ENCODE results near the gene UMPS.
A peak's percentile ranks its signal among the peaks of the same experiment; 100 is the strongest.
"Not testable (repeated sequence)": the region's sequence is repeated elsewhere in the genome, so short reads cannot be mapped to it uniquely, and the experiment has no call there.

The UMPS gene

DNA sequence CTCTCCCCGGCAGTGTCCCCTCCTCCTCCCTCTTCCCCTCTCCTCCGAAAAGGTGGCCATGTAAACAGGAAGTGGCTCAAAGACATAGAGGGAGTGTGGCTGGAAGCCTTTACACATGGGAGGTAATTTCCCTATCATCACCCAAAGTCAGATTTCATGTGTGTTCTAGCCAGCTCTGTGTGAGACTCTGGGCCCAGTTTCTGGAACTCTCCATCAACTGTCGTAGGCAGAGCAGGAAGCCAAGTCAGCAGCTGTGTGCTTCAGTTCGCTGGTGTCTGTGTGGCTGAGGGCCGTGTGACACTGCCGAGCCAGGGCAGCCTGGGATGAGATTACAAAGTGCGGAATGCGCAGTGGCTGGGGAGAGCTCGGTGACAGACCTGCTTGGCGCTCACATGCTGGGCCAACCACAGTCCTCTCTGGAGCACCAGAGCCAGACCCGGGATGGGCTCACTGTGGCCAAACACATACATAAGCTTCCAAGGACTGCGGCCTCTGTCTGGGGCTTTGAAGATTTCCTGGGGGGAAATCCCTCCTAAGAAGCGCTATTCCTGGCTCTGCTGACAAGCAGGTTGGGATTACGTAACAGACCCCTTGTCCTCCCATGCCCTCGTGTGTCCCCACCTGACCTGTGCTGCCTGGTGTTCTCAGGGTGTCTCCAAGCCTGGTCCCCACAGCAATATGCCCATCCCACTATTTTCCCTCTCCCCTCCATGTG is 50.7 kb downstream of the UMPS start:
- Histone ChIP-seq H3K9ac (ENCODE audit: low read length) (peak overlapping the region; percentile 27), H3K4me1 (ENCODE audit: control insufficient read depth, insufficient read depth, low read length) (peaks cover 49% of the 10 kb centered on the region), H3K36me3 (ENCODE audit: control insufficient read depth, insufficient read depth, low read length) (peaks cover 72% of the 10 kb centered on the region), H3K27ac (ENCODE audit: low read depth, low read length) (no peak overlapping the region; the same call in 1 of the 2 replicates), H3K9me3 (ENCODE audit: control insufficient read depth, insufficient read depth, low read depth, low read length) (no peaks in the 10 kb centered on the region), H3K27me3 (ENCODE audit: control insufficient read depth, insufficient read depth, low read length) (no peaks in the 10 kb centered on the region), H3K4me3 (ENCODE audit: low read depth, low read length) (no peak overlapping the region)

DNA sequence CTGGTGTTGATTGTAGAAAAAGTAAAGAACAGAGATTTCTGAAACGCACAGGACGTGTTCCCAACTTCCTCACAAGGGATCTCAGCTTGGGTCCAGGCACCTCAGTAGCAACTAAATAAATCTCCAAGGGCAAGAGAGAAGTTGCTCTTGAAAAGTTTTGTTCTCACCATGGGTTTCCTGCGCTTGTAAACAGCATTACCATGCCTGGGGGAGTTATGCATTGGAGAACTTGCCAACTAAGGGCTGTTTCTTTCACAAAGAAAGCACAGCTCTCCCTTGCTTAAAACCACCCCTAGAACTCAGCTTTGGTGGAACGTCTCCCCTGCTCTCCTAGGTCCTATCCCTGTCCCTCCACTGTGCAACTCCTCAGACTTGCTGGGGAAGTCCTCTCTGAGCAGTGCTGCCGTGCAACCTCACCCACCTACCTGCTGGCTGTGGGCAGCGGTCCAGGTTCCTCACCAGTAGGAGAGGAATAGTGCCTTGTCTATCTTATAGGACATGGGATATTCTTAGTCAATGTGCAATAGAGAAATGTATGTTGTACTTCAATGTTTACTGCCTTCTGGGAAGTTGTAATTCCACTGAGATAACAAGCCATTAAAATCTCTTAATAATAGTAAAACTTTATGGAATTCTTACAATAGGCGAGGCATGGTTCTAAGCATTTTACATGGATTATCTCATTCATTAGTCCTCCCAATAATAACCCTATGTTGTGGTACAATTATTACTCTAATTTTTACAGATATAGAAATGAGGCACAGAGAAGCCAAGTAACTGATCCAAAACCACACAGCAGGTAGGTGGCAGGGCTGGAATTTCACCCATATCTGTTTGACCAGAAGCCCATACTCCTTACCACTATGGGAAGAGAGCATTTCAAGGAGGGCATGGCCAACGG is 51.5 kb downstream of the UMPS start:
- no peak overlapping the region; the same call in 1 of the 2 replicates for H3K27ac ChIP-seq (ENCODE audit: low read depth, low read length)

DNA sequence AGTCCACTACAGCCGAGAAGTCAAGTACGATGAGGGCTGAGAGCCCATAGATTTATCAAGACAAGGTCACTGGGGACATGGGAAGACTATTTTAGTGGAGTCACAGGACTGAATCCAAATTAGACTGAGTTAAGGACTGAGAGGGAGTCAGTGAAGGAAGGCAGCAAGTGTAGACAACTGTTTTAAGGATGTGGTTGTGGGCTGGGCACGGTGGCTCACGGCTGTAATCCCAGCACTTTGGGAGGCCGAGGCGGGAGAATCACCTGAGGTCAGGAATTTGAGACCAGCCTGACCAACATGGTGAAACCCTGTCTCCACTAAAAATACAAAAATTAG is 52.1 kb downstream of the UMPS start:
- peaks cover 67% of the 10 kb centered on the region for H3K36me3 ChIP-seq (ENCODE audit: control insufficient read depth, insufficient read depth, low read length)
- H3K27me3 ChIP-seq (ENCODE audit: control insufficient read depth, insufficient read depth, low read length); H3K27ac ChIP-seq (ENCODE audit: low read depth, low read length); H3K4me3 ChIP-seq (ENCODE audit: low read depth, low read length); H3K9me3 ChIP-seq (ENCODE audit: control insufficient read depth, insufficient read depth, low read depth, low read length); H3K9ac ChIP-seq (ENCODE audit: low read length): not testable (repeated sequence)
- H3K4me1 ChIP-seq (ENCODE audit: control insufficient read depth, insufficient read depth, low read length), result peaks cover 37% of the 10 kb centered on the region

More for the DNA sequence above, 51.5 kb downstream of the UMPS start:
- H3K27me3 ChIP-seq (ENCODE audit: control insufficient read depth, insufficient read depth, low read length), result no peaks in the 10 kb centered on the region
- H3K4me3 ChIP-seq (ENCODE audit: low read depth, low read length), result no peak overlapping the region
- H3K9ac ChIP-seq (ENCODE audit: low read length), result peak overlapping the region; percentile 5
- H3K9me3 ChIP-seq (ENCODE audit: control insufficient read depth, insufficient read depth, low read depth, low read length), result no peaks in the 10 kb centered on the region
- H3K36me3 ChIP-seq (ENCODE audit: control insufficient read depth, insufficient read depth, low read length), result peaks cover 67% of the 10 kb centered on the region
- H3K4me1 ChIP-seq (ENCODE audit: control insufficient read depth, insufficient read depth, low read length), result peaks cover 41% of the 10 kb centered on the region

DNA sequence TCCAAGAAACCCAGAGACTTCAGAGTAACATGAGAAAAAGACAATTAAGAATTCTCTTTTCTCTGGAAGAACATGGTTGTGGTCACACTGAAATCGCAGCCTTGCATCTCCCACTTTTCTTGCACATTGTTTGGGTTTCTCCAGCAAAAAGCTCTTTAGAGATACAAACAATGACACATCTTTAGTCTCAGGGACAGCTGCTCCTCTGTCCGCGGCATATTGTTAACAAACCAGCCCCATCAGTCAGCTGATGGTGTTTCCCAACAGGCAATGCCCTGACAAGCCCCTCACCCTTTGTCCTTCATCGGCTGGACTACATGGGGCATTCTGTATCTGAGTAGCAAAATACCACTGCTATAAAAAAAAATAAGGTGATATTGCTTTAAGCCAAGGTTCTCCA is 53.4 kb downstream of the UMPS start:
- Histone ChIP-seq H3K9ac (ENCODE audit: low read length) (no peak overlapping the region), H3K4me3 (ENCODE audit: low read depth, low read length) (no peak overlapping the region), H3K36me3 (ENCODE audit: control insufficient read depth, insufficient read depth, low read length) (peaks cover 64% of the 10 kb centered on the region), H3K27ac (ENCODE audit: low read depth, low read length) (no peak overlapping the region), H3K4me1 (ENCODE audit: control insufficient read depth, insufficient read depth, low read length) (peaks cover 34% of the 10 kb centered on the region), H3K27me3 (ENCODE audit: control insufficient read depth, insufficient read depth, low read length) (no peaks in the 10 kb centered on the region), H3K9me3 (ENCODE audit: control insufficient read depth, insufficient read depth, low read depth, low read length) (no peaks in the 10 kb centered on the region)

DNA sequence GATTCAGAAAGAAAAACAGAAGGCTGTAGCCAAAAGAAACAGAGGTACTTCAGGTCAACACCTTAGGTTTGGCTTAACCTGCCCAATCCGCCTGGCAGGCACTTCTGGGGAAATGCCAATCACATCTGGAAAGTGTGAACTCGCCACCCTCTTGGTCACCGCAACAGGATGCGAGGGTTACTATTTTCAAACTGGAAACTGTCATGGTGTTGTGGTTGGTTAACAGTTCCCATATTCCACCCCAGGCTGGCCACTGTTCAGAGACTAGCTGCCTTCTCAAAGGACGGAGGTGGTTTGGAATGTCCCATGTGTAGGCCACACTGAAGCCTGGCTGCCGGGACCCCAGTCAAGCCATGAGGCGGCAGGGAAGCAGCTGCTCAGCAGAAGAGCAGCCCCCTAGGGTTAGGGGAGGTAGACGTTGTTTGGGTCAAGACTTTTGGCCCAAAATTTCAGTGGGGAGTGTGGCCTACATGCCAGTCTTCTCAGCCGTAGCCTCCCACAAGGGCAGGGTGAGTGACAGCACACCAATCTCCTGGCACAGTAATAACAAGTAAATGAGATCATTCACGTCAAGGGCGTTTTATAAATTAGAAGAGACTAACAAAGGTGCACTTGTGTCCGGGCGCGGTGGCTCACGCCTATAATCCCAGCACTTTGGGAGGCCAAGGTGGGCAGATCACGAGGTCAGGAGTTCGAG is 54.6 kb downstream of the UMPS start:
- Histone ChIP-seq H3K27me3 (ENCODE audit: control insufficient read depth, insufficient read depth, low read length) (no peaks in the 10 kb centered on the region), H3K9ac (ENCODE audit: low read length) (no peak overlapping the region), H3K36me3 (ENCODE audit: control insufficient read depth, insufficient read depth, low read length) (peaks cover 56% of the 10 kb centered on the region), H3K4me1 (ENCODE audit: control insufficient read depth, insufficient read depth, low read length) (peaks cover 25% of the 10 kb centered on the region), H3K4me3 (ENCODE audit: low read depth, low read length) (no peak overlapping the region), H3K9me3 (ENCODE audit: control insufficient read depth, insufficient read depth, low read depth, low read length) (no peaks in the 10 kb centered on the region), H3K27ac (ENCODE audit: low read depth, low read length) (no peak overlapping the region)

DNA sequence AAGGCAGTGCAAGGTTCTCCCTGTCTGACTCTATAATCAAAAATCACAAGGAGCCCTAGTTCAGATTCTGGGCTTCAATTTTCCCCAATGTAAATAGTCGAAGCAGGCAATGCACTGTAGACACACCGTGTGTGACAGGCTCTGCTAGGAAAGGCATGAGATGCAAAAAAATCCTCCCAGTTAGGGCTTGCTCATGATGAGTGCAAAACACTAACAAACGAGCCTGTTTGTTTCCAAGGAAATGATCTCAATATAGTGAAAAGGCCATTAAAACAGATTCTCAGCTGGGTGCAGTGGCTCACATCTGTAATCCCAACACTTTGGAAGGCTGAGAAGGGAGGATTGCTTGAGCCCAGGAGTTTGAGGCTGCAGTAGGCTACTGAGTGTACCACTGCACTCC is 55.7 kb downstream of the UMPS start:
- Histone ChIP-seq H3K9ac (ENCODE audit: low read length) (no peak overlapping the region), H3K27me3 (ENCODE audit: control insufficient read depth, insufficient read depth, low read length) (no peaks in the 10 kb centered on the region), H3K9me3 (ENCODE audit: control insufficient read depth, insufficient read depth, low read depth, low read length) (no peaks in the 10 kb centered on the region), H3K4me1 (ENCODE audit: control insufficient read depth, insufficient read depth, low read length) (peaks cover 14% of the 10 kb centered on the region), H3K4me3 (ENCODE audit: low read depth, low read length) (no peak overlapping the region), H3K27ac (ENCODE audit: low read depth, low read length) (no peak overlapping the region), H3K36me3 (ENCODE audit: control insufficient read depth, insufficient read depth, low read length) (peaks cover 55% of the 10 kb centered on the region)

DNA sequence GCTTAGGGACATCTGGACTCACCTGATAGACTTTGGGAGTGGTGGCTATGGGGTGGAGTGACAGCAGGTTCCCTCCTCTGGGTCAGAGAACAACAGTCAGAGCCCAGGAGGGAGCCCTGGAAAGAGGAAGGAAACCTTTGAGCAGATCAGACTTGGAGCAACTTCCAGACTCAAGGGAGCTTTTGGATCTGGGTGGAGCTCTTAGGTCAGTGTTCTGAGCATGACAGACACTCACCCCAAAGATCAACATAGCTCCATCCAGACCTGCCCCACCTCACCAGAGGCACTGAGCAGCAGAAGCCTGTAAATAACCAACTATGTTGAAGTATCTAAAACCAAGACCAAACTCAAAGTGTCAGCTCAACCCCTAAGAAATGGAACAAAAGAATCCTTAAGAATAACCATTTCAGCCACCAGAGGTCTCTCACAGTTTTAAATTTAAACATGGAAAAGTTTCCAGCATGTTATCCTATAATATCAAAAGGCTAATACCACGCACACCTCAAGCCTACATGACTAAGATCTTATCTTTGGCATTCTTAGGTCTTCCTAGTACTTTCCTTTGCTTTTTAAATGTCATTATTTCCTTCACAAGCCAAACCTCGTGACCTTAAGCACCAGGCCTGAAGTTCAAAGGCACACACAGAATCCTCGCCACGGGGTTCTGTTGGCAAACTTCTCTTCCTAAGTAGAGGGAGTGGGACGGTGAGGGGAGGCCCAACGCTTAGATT is 56.4 kb downstream of the UMPS start:
- Histone ChIP-seq H3K36me3 (ENCODE audit: control insufficient read depth, insufficient read depth, low read length) (peaks cover 59% of the 10 kb centered on the region), H3K9me3 (ENCODE audit: control insufficient read depth, insufficient read depth, low read depth, low read length) (no peaks in the 10 kb centered on the region), H3K27me3 (ENCODE audit: control insufficient read depth, insufficient read depth, low read length) (no peaks in the 10 kb centered on the region), H3K4me1 (ENCODE audit: control insufficient read depth, insufficient read depth, low read length) (peaks cover 7% of the 10 kb centered on the region), H3K9ac (ENCODE audit: low read length) (no peak overlapping the region), H3K27ac (ENCODE audit: low read depth, low read length) (no peak overlapping the region), H3K4me3 (ENCODE audit: low read depth, low read length) (no peak overlapping the region)

DNA sequence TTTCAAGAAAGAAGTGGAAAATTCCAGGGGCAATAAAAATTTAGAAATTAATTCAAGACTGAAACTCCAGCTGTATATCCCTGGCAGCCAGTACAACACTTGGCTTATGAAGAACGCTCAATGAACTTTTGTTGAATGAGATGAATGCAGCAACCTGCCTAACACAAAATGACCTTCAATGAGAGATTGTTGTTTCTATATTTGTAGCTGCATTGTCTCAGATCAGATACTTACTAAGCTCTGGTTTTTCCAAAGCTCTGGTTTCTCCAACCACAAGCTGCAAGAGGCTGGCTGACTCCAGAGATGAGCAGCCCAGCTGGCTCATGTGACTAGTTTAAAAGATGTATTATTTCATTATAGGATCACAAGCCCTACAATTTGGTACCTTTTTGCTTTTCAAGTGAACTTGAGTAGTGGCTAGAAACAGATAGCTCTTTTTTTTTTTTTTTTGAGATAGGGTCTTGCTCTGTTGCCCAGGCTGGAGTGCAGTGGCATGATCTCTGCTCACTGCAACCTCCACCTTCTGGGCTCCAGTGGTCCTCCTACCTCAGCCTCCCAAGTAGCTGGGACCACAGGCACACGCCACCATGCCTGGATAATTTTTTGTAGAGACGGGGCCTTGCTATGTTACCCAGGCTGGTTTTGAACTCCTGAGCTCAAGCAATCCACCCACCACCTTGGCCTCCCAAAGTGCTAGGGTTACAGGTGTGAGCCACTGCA is 57.4 kb downstream of the UMPS start:
- Histone ChIP-seq H3K27ac (ENCODE audit: low read depth, low read length) (no peak overlapping the region), H3K4me3 (ENCODE audit: low read depth, low read length) (no peak overlapping the region), H3K4me1 (ENCODE audit: control insufficient read depth, insufficient read depth, low read length) (no peaks in the 10 kb centered on the region; the same call in 1 of the 2 replicates), H3K9ac (ENCODE audit: low read length) (no peak overlapping the region), H3K27me3 (ENCODE audit: control insufficient read depth, insufficient read depth, low read length) (no peaks in the 10 kb centered on the region), H3K9me3 (ENCODE audit: control insufficient read depth, insufficient read depth, low read depth, low read length) (no peaks in the 10 kb centered on the region), H3K36me3 (ENCODE audit: control insufficient read depth, insufficient read depth, low read length) (peaks cover 67% of the 10 kb centered on the region)

DNA sequence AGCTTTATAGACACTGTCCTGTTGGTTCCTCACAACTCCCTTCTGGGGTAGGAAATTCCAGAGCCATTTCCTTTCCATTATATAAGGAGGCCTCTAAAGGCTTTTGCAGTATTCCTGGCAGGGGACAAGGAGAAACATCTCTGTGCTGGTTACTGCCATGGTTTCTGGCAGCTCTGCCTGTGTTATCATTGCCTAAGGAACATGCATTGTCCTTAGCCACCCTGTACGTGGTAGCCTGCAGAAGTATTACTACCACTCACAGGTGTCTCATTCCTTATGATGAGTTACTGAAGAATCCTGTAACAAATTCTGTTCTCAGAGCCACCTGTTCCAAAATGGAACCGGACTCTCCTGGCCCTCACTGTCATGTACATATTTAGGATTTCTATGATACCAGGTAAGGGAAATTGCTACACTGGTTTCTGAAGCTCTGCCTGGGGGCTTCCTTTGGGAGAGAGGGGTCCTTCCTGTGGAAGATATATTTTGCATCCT is 58.0 kb downstream of the UMPS start:
- Histone ChIP-seq H3K36me3 (ENCODE audit: control insufficient read depth, insufficient read depth, low read length) (peaks cover 72% of the 10 kb centered on the region), H3K4me1 (ENCODE audit: control insufficient read depth, insufficient read depth, low read length) (no peaks in the 10 kb centered on the region; the same call in 1 of the 2 replicates), H3K27me3 (ENCODE audit: control insufficient read depth, insufficient read depth, low read length) (no peaks in the 10 kb centered on the region), H3K4me3 (ENCODE audit: low read depth, low read length) (no peak overlapping the region), H3K27ac (ENCODE audit: low read depth, low read length) (no peak overlapping the region), H3K9ac (ENCODE audit: low read length) (no peak overlapping the region), H3K9me3 (ENCODE audit: control insufficient read depth, insufficient read depth, low read depth, low read length) (no peaks in the 10 kb centered on the region)

DNA sequence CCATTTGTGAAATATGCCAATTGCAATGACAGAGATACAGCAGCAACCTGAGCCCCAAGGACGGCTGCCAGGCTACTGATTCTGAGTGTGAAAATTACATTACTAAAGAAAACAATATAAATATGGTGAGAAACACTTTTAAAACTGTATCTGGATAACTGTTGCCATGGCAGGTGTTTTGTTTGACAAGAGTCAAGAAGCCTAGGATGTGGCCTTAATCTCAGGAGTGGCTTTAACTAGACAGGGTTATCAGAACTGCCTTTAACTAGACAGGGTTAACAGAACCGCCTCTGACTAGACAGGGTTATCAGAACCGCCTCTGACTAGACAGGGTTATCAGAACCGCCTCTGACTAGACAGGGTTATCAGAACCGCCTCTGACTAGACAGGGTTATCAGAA is 58.9 kb downstream of the UMPS start:
- H3K9me3 ChIP-seq (ENCODE audit: control insufficient read depth, insufficient read depth, low read depth, low read length); H3K27ac ChIP-seq (ENCODE audit: low read depth, low read length); H3K9ac ChIP-seq (ENCODE audit: low read length); H3K27me3 ChIP-seq (ENCODE audit: control insufficient read depth, insufficient read depth, low read length); H3K4me3 ChIP-seq (ENCODE audit: low read depth, low read length); H3K4me1 ChIP-seq (ENCODE audit: control insufficient read depth, insufficient read depth, low read length): not testable (repeated sequence)
- H3K36me3 ChIP-seq (ENCODE audit: control insufficient read depth, insufficient read depth, low read length), result peaks cover 72% of the 10 kb centered on the region

Measured in HUES6 (cell line).